Thymus (tissue), 11 donors: ENCODE results near the gene SLC49A3. TPM values are rescaled to one million over a fixed set of nuclear protein-coding genes. Genes with fewer than 3 reads are reported as not detected.
A peak's percentile ranks its signal among the peaks of the same experiment; 100 is the strongest.

Source experiments
- DNase-seq, 9 donors: peaks; one replicate each; pipeline ENCODE4 v3.0.0-alpha.2; 2013; ENCODE audit warnings: low spot score in 9 of 9, low read depth in 6 of 9, missing footprints in 1 of 9
- H3K27ac ChIP-seq, 2 donors: one replicate each; pipeline ENCODE4 v1.5.1; 2013; ENCODE audit warnings: control low read depth in 1 of 2, low read depth in 1 of 2, low read length in 1 of 2, mild to moderate bottlenecking in 1 of 2, moderate library complexity in 1 of 2
- H3K27me3 ChIP-seq, 2 donors: one replicate each; pipeline ENCODE4 v1.5.1; 2013; ENCODE audit warnings: low read length in 1 of 2; ENCODE audit not compliant: control insufficient read depth in 2 of 2, insufficient read depth in 1 of 2
- H3K36me3 ChIP-seq, 2 donors: one replicate each; pipeline ENCODE4 v1.5.1; 2013; ENCODE audit warnings: low read length in 1 of 2, mild to moderate bottlenecking in 1 of 2, moderate library complexity in 1 of 2; ENCODE audit not compliant: control insufficient read depth in 2 of 2, insufficient read depth in 2 of 2
- H3K4me1 ChIP-seq, 2 donors: one replicate each; pipeline ENCODE4 v1.5.1; 2013; ENCODE audit warnings: low read length in 2 of 2; ENCODE audit not compliant: control insufficient read depth in 2 of 2, insufficient read depth in 2 of 2
- H3K4me3 ChIP-seq, 2 donors: one replicate each; pipeline ENCODE4 v1.5.1; 2013; ENCODE audit warnings: low read length in 2 of 2, control low read depth in 1 of 2, mild to moderate bottlenecking in 1 of 2
- H3K9me3 ChIP-seq, 2 donors: one replicate each; pipeline ENCODE4 v1.5.1; 2013; ENCODE audit warnings: low read length in 1 of 2, mild to moderate bottlenecking in 1 of 2; ENCODE audit not compliant: control insufficient read depth in 2 of 2, insufficient read depth in 1 of 2
- WGBS: extraction: QIAGEN DNeasy Blood & Tissue Kit; methylation state at CpG from one replicate; pipeline ENCODE4 v1.1.7; 2013; 5-methylcytosine and 5-hydroxymethylcytosine counted together
- polyA plus RNA-seq: library from polyadenylated mRNA; stranded (reverse); fragments of 200-250 nt; gene quantifications from one replicate; pipeline ENCODE4 v1.2.3, GENCODE V29; 2013
- total RNA-seq: library from RNA; stranded (reverse); fragments of 120-200 nt; gene quantifications from one replicate; pipeline ENCODE4 v1.2.4, GENCODE V29; 2013
- donor health status: healthy.

The SLC49A3 gene
- total and polyA plus RNA-seq, 2 donors, result 1.2 to 4.8 TPM

DNA sequence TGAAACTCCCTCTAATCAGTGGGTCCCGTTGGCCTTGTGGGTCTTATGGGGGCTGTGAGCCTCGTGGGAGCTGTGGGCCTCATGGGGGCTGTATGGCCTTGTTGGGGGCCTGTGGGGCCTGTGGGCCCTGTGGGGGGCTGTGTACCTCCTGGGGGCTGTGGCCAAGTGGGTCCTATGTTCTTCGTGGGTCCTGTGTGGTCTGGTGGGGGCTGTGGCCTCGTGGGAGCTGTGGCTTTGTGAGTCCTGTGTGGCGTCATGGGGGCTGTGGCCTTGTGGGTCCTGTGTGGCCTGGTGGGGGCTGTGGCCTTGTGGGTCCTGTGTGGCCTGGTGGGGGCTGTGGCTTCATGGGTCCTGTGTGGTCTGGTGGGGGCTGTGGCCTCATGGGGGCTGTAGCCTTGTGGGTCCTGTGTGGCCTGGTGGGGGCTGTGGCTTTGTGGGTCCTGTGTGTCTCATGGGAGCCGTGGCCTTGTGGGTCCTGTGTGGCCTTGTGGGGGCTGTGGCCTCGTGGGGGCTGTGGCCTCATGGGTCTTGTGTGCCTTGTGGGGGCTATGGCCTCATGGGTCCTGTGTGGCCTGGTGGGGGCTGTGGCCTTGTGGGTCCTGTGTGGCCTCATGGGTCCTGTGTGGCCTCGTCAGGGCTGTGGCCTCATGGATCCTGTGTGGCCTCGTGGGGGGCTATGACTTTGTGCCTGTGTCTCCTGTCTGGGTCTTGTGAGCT, 24.1 kb upstream of the SLC49A3 start:
- WGBS, result 90% methylated on average over 9 of the region's 9 CpGs
- H3K36me3 ChIP-seq, result peaks cover 9 to 23% of the 10 kb centered on the region in 2 donors
- no peak overlapping the region for H3K27ac ChIP-seq
- DNase-seq, result no peak
- no peaks in the 10 kb centered on the region for H3K27me3 ChIP-seq
- H3K4me3 ChIP-seq, result no peak overlapping the region
- peaks cover 0 to 3% of the 10 kb centered on the region in 2 donors for H3K4me1 ChIP-seq
- peaks cover 0 to 4% of the 10 kb centered on the region in 2 donors for H3K9me3 ChIP-seq

DNA sequence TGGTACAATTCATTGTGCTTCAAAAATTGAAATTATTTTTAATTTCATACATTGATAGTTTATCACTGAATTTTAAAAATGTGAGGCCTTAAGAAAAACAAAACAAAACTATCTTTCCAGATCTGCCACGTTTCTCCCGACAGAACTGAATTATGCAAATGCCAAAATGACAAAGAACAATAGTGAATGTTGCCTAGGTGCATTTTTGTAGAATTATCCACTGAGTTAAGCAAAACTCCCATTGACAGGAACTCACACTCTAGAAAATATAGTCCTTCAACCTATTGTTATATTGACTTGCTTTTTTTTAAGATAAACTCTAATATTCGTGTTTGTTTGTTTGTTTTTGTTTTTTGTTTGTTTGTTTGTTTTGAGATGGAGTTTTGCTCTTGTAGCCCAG, 23.1 kb upstream of the SLC49A3 start:
- Histone ChIP-seq H3K36me3 (peaks cover 9 to 23% of the 10 kb centered on the region in 2 donors), H3K27me3 (no peaks in the 10 kb centered on the region), H3K4me1 (peaks cover 3 to 5% of the 10 kb centered on the region in 2 donors), H3K4me3 (no peak overlapping the region), H3K27ac (no peak overlapping the region), H3K9me3 (peaks cover 0 to 4% of the 10 kb centered on the region in 2 donors)
- DNase-seq, result no peak
- 97% methylated on average over 3 of the region's 3 CpGs for WGBS

- peaks cover 9 to 23% of the 10 kb centered on the region in 2 donors for H3K36me3 ChIP-seq
- 93% methylated on average over 13 of the region's 13 CpGs for WGBS
- H3K4me1 ChIP-seq, result peaks cover 8 to 10% of the 10 kb centered on the region in 2 donors
- no peak for DNase-seq
- H3K27ac ChIP-seq, result no peak overlapping the region
- H3K4me3 ChIP-seq, result no peak overlapping the region
- peaks cover 0 to 4% of the 10 kb centered on the region in 2 donors for H3K9me3 ChIP-seq
- H3K27me3 ChIP-seq, result no peaks in the 10 kb centered on the region
Measured at GRCh38 chr4:710916-711315, 22.0 kb upstream of the SLC49A3 start.

- peaks cover 10 to 11% of the 10 kb centered on the region in 2 donors for H3K4me1 ChIP-seq
- H3K27ac ChIP-seq, result no peak overlapping the region
- H3K36me3 ChIP-seq, result peaks cover 9 to 23% of the 10 kb centered on the region in 2 donors
- H3K4me3 ChIP-seq, result no peak overlapping the region
- H3K9me3 ChIP-seq, result peaks cover 0 to 4% of the 10 kb centered on the region in 2 donors
- no peaks in the 10 kb centered on the region for H3K27me3 ChIP-seq
- 87% methylated on average over 9 of the region's 9 CpGs for WGBS
- DNase-seq, result no peak
Measured at GRCh38 chr4:710116-710515, 21.2 kb upstream of the SLC49A3 start.

DNA sequence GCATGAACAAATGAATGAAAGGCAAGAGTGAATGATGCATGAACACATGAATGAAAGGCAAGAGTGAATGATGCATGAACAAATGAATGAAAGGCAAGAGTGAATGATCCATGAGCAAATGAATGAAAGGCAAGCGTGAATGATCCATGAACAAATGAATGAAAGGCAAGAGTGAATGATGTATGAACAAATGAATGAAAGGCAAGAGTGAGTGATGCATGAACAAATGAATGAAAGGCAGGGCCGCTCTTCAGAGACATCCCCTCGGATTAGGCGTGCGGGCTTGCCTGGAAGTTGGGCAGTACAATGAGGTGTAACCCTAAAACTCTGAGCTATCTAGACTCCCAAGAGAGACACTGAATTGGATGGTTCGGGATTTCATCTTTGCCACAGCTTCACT, 20.4 kb upstream of the SLC49A3 start:
- Histone ChIP-seq H3K4me3 (no peak overlapping the region), H3K36me3 (peaks cover 9 to 21% of the 10 kb centered on the region in 2 donors), H3K4me1 (peaks cover 10 to 12% of the 10 kb centered on the region in 2 donors), H3K27me3 (no peaks in the 10 kb centered on the region), H3K27ac (no peak overlapping the region), H3K9me3 (peaks cover 0 to 4% of the 10 kb centered on the region in 2 donors)
- WGBS, result 98% methylated on average over 6 of the region's 6 CpGs
- DNase-seq, result no peak

DNA sequence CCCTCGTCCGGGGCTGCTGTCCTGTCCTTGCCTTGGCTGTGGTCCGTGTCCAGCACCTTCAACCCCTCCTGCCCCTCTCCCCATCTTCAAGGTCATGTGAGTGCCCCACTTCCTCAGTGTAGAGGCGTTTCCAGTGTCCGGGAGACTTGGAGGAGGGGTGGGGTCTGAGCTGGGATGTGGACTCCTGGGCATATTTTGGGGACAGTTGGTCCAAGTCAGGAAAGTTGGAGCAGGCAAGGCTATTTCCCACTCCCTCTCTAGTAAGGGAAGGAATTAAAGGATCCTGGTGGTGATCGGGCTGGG, 19.6 kb upstream of the SLC49A3 start:
- WGBS, result 98% methylated on average over 6 of the region's 6 CpGs
- no peak overlapping the region for H3K4me3 ChIP-seq
- no peak for DNase-seq
- H3K4me1 ChIP-seq, result peaks cover 10 to 12% of the 10 kb centered on the region in 2 donors
- peaks cover 0 to under 1% of the 10 kb centered on the region in 2 donors for H3K27me3 ChIP-seq
- H3K36me3 ChIP-seq, result peaks cover 9 to 17% of the 10 kb centered on the region in 2 donors
- H3K9me3 ChIP-seq, result peaks cover 0 to 4% of the 10 kb centered on the region in 2 donors
- H3K27ac ChIP-seq, result no peak overlapping the region

GRCh38 chr4:707929-708630, 19.1 kb upstream of the SLC49A3 start:
- peaks cover 0 to 4% of the 10 kb centered on the region in 2 donors for H3K9me3 ChIP-seq
- no peak for DNase-seq
- H3K27ac ChIP-seq, result no peak overlapping the region
- peaks cover 0 to 5% of the 10 kb centered on the region in 2 donors for H3K27me3 ChIP-seq
- 90% methylated on average over 11 of the region's 11 CpGs for WGBS
- H3K36me3 ChIP-seq, result peaks cover 9 to 12% of the 10 kb centered on the region in 2 donors
- H3K4me1 ChIP-seq, result peaks cover 10 to 12% of the 10 kb centered on the region in 2 donors
- H3K4me3 ChIP-seq, result no peak overlapping the region

- H3K4me1 ChIP-seq, result peaks cover 10 to 12% of the 10 kb centered on the region in 2 donors
- H3K36me3 ChIP-seq, result peaks cover 7 to 9% of the 10 kb centered on the region in 2 donors
- no peak for DNase-seq
- peak overlapping the region; percentile 38 to 92 for H3K4me3 ChIP-seq
- peaks cover 0 to 4% of the 10 kb centered on the region in 2 donors for H3K9me3 ChIP-seq
- no peak overlapping the region for H3K27ac ChIP-seq
- peaks cover 0 to 5% of the 10 kb centered on the region in 2 donors for H3K27me3 ChIP-seq
- WGBS, result 76% methylated on average over 19 of the region's 21 CpGs
Measured at GRCh38 chr4:706834-707598, 18.1 kb upstream of the SLC49A3 start.
